Measurements from ENCODE around the gene UGP2. TPM values are rescaled to one million over a fixed set of nuclear protein-coding genes. Genes with fewer than 3 reads are reported as not detected.

The UGP2 gene
- total and polyA plus RNA-seq, 2 of the 8 experiments (the other 6 are each of a cell fraction or from before 2014, with no cell fraction given) = 278 to 956 TPM

DNA sequence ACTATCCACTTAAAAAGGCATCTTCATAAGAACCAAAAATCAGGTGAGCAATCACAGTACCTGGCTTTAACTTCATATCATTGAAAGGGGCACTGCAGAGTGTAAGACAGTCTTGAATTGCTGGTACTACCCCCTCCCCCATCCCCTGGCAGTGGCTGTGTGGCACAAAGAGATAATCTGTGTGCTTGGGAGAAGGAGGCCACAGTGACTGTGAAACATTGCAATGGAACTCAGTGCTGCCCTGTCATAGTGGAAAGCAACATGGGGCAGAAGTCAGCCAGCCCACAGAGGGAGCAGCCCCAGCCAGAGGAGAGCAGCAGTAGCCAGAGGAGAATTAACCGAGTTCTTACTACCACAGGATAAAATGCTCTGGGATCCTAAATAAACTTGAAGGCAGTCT is 45.3 kb upstream of the UGP2 start:
- Histone ChIP-seq H2BK15ac (ENCODE audit: low read length) (no peak overlapping the region; the same call in 1 of the 2 replicates), H3K79me1 (ENCODE audit: low read depth, low read length) (no peaks in the 10 kb centered on the region), H3K4ac (replicated peaks; ENCODE audit: insufficient read length, low read depth, low read length) (no peak overlapping the region), H3K18ac (ENCODE audit: extremely low read depth, low read length) (peak overlapping the region; percentile 19; the same call in 1 of the 2 replicates), H2BK120ac (replicated peaks; ENCODE audit: low read depth, low read length) (no peak overlapping the region), H3K9ac (replicated peaks in 1 of 4; ENCODE audit: extremely low read depth in 1 of 4, low read depth in 3 of 4, low read length in 3 of 4) (no peak overlapping the region), H3K9me3 (ENCODE audit: insufficient read depth in 2 of 2, low read depth in 1 of 2, low read length in 1 of 2) (no peaks in the 10 kb centered on the region), H3K4me3 (ENCODE audit: extremely low read depth in 1 of 4, insufficient read depth in 2 of 4, low read depth in 3 of 4, low read length in 4 of 4) (no peak overlapping the region), H3K23ac (ENCODE audit: insufficient read length) (no peak overlapping the region), H3K79me2 (ENCODE audit: control insufficient read depth in 1 of 2, insufficient read depth in 2 of 2, low read length in 2 of 2) (no peaks in the 10 kb centered on the region), H3K23me2 (ENCODE audit: low read depth, low read length) (no peaks in the 10 kb centered on the region), H4K91ac (replicated peaks; ENCODE audit: insufficient read length, low read length) (peak overlapping the region; percentile 9), H3K36me3 (ENCODE audit: control insufficient read depth in 2 of 4, insufficient read depth in 4 of 4, low read length in 3 of 4) (no peaks in the 10 kb centered on the region), H4K20me1 (replicated peaks in 1 of 2; ENCODE audit: control insufficient read depth in 1 of 2, insufficient read depth in 2 of 2, low read length in 2 of 2) (no peaks in the 10 kb centered on the region), H2BK20ac (ENCODE audit: low read length) (peak overlapping the region; percentile 62; the same call in 1 of the 2 replicates), H4K8ac (ENCODE audit: extremely low read depth, insufficient read depth, low read length) (no peak overlapping the region), H3K27ac (ENCODE audit: low read depth, low read length) (no peak overlapping the region), H2BK12ac (ENCODE audit: low read depth, low read length) (no peak overlapping the region; the same call in 1 of the 2 replicates), H2BK5ac (ENCODE audit: low read depth, low read length) (no peak overlapping the region), H3K4me1 (replicated peaks in 1 of 4; ENCODE audit: control insufficient read depth in 3 of 4, insufficient read depth in 4 of 4, low read length in 3 of 4) (peaks cover 0 to 6% (median 1%) of the 10 kb centered on the region in 4 experiments; a peak in 2 of 7 replicates), H3K14ac (ENCODE audit: insufficient read length) (no peak overlapping the region), H3K4me2 (ENCODE audit: insufficient read depth in 1 of 2, low read depth in 2 of 2, low read length in 2 of 2) (no peak overlapping the region), H4K5ac (ENCODE audit: insufficient read length, low read depth, low read length) (no peak overlapping the region), H2AK5ac (ENCODE audit: low read depth, low read length) (no peak overlapping the region), H2AFZ (ENCODE audit: low read length) (no peak overlapping the region), H3K27me3 (replicated peaks in 1 of 4; ENCODE audit: control insufficient read depth in 3 of 4, extremely low read depth in 1 of 4, insufficient read depth in 3 of 4, low read length in 3 of 4) (no peaks in the 10 kb centered on the region), H3K56ac (replicated peaks; ENCODE audit: insufficient read length, low read depth, low read length) (no peak overlapping the region)
- TF ChIP-seq POU5F1 (IDR thresholded peaks at IDR 0.05; ENCODE audit: low read depth, low read length) (no peak), BRCA1 (IDR thresholded peaks at IDR 0.05; ENCODE audit: low read depth, low read length) (no peak), CEBPB (IDR thresholded peaks at IDR 0.05; ENCODE audit: low read depth, low read length) (no peak), SIRT6 (IDR thresholded peaks at IDR 0.05; ENCODE audit: low read length) (no peak), TEAD4 (IDR thresholded peaks at IDR 0.05; ENCODE audit: low read depth, low read length) (no peak)
- ChIA-PET CTCF (ENCODE audit: partially characterized antibody) (no interaction called here), POLR2A (ENCODE audit: partially characterized antibody) (interaction anchor here (1.2 kb wide), 1 partner anchor 78 kb away, joined by 3 read pairs; no protein-coding TSS in a partner anchor)
- no peak for DNase-seq (ENCODE audit: low read depth in 1 of 2, low spot score in 2 of 2)
- 82% methylated on average over 1 of the region's 1 CpG; no CpG with 5 or more reads in 1 of the 2 experiments for WGBS, 2 experiments (ENCODE audit: extremely low coverage in 1 of 2, insufficient coverage in 1 of 2, insufficient read length in 1 of 2, insufficient replicate concordance in 2 of 2, low coverage in 1 of 2, low lambda C conversion rate in 2 of 2, missing lambda C conversion rate in 1 of 2)
- no peak for FAIRE-seq

All from H1 (cell line).